T follicular helper cell (primary cell): ENCODE measurements around the gene GSTO2.

ENCODE experiments used
- DNase-seq: peaks from one replicate; pipeline ENCODE4 v3.0.0-alpha.2; 2020; ENCODE audit warnings: low read depth

GSTO2 gene

DNA sequence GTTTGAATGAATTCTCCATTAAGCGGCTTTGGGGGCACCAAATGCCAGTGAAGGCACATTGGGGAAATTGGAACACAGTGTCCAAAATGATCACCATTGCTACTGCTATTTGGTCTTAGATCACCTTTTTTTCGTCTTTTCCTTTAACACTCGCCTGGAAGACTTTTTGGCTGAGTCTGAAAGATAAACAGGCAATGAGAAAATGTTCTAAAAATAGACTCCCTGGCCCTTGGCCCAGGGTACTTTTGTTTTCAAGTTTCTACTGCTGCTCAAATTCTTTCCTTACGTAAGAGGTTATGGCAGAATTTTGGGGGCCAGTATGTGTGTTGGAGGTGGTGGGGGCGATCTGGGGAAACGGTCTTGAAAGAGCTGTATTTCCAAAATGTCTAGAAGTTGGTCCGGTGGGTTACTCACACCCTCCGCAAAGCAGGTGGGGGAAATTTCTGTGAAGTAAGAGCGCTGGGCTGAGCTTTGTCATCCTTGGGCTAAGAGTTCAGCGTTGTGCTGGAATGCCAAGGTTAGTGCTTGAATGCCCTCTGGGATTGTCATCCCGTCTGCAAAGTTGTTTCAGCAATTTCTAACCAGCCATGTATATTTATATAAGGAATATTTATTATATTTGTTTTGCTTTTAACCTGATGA lies 70.6 kb downstream of the GSTO2 start:
- no peak for DNase-seq

DNA sequence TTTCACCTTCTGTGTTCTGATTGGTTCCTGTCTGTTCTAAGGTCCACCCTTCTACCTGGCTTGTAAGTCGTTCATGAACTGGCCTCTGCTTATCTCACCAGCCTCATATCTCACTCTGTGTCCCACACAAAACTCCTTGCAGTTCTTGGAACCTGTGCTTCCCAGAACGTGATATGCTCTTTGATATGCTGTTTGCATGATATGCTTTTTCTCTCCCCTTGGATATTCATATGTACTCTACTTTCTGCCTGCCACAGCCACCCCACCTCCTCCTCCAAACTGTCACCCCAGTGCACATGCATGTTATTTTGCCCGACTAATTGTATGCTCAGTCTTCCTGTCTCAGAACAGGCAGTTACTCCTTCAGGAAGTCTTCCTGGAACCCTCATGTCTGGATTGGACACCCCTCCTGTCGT lies 71.1 kb downstream of the GSTO2 start:
- no peak for DNase-seq

DNA sequence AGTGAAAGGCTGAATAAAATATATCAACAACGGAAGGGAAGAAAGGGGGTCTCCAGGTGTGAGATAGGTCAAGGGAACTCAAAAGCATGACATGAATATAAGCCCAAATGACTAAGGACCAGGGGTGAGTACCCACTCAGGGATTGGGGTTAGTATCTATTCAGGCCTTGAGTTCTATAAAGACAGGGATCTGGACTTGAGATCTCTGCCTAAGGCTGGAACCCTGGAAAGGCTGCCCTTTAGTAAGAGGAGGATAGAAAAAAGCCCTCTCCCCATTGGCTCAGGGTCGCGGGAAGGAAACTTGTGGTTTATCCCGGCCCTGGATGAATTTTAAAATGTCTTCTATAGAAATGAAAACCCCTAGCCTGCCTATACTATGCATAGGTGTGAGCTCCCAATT lies 71.7 kb downstream of the GSTO2 start:
- DNase-seq = no peak

DNA sequence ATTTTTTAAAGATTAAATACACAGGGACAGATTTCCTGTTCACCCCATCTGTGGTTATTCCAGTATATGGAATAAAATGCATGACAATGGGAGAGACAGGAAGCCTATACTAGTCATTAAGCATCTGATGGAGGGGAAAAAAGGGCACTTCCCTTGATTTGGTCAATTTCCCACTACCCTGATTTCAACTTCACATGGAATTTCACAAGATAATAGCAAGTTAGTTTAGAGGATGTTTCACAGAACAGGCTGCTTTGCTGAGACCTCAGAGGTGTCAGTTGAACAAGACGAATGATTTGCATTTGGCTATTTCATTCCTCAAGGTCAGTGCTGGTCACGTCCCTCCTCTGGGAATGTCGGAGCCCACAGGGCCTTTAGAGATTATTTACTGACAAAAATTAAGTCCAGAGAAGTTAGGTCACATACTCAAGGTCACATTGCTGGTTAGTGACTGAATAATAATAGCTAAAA lies 74.0 kb downstream of the GSTO2 start:
- no peak for DNase-seq

DNA sequence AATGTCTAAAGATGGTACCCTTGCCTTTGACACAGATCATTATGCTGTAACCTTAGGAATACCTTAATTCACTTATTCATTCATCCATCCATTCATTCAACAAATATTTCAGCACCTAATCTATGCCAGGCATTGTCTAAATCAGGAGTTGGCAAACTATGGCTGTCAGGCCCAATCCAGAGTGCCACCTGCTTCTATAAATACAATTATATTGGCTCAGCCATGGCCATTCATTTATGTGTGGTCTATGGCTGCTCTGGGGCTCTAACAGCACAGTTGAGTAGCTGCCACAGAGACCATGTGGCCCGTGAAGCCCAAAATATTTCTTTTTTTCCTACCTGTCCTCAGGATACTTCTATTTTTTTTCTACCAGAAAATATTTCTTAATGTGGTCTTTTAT lies 75.2 kb downstream of the GSTO2 start:
- no peak for DNase-seq

DNA sequence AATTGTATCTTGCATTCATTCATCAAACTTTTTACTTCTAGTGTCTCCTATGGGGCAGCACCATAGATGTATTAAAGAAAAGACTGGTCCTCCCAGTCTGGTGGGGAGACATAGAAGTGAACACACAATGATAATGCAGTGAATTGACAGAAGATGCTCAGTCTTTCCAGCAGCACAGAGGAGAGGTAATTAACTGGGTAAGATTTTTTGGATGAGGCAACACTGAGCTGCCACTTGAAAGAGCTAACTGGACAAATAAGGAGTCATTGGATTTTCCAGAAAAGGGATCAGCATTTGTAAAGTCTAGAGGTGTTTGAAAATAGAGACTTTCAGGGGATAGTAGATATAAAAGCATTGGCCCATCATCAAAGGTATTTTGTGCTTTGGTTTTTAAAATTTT lies 76.5 kb downstream of the GSTO2 start:
- no peak for DNase-seq

DNA sequence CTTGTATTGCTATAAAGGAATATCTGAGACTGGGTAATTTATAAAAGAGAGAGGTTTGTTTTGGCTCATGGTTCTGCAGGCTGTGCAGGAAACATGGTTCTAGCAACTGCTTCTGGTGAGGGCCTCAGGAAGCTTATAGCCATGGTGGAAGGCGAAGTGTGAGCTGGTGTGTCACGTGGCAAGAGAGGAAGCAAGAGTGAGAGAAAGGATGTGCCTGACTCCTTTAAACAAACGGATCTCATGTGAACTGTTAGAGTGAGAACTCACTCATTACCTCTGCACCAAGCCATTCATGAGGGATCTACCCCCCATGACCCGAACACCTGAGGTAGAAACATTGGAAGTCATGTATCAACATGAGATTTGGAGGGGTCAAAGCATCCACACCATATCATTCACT lies 77.0 kb downstream of the GSTO2 start:
- no peak for DNase-seq

DNA sequence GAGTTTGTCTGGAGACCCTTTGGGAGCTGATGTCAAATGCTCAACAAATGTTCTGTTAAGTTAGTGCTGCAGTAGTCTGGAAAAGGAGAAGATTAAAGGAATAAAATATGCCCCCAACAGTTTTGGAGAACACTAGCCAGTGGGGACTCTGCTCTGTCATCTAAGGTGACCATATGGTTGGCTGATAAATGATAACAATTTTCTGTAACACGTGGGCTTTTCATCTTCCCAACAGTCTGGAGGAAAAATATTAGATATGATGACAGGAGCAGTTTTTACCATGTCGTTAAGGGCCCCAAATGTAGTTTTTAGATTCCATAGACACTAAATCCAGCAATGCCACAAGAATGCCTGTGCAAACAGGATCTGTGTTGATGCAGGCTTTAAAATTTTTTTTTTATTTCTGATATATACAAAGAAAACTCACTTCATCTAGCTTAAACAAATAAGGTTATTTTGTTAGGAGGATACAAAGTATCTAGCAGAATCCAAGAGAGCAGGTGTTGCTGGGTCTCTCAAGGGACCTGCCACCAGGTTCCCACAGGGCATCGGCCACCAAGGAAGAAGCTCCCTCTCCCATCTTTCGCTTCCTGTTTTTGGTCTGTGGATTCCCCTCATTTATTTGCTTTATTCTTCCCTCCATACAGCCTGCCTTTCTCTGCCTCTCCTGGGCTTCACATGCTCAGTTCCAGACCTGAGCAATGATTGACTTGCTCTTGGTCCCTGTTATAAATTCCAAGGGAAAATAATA lies 78.5 kb downstream of the GSTO2 start:
- no peak for DNase-seq

DNA sequence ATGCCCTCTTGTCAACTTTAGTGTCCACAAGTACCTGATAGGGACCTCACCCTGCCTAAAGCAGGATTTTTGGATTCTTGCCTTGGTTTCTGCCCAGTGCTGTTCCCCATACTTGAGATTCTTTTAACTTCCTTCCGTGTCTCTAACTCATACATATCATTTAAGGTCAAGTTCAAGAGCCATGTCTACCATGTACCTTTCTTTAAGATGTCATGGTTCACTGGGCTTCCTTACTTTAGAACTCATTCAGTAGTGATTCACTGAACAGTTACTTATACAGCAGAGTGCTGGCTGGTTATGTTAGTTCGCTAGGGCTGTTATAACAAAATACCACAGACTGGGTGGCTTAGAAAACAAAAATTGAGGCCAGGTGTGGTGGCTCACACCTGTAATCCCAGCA lies 79.6 kb downstream of the GSTO2 start:
- DNase-seq = no peak

DNA sequence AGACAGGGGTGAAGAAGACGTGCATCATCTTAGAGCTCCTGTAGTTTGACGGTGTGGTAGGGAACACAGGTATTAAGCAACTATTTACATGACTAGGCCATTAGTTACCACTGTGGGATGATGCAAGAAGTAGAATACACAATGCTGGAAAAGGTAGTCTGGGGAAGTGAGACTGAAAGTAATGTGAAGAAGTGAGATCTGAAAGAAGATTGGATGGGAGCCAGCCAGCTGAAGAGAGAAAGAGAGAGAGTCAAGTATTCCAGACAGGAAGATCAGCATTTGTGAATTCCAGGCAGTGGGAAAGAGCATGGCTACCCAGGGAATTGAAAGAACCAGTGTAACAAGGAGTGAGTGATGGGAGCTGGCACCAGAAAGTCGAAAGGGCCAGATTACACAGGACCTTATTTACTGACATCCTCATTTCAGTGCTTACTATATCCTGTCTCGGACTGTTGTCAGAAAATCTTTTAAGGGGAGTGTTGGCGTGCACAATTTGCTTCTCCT lies 80.7 kb downstream of the GSTO2 start:
- no peak for DNase-seq

DNA sequence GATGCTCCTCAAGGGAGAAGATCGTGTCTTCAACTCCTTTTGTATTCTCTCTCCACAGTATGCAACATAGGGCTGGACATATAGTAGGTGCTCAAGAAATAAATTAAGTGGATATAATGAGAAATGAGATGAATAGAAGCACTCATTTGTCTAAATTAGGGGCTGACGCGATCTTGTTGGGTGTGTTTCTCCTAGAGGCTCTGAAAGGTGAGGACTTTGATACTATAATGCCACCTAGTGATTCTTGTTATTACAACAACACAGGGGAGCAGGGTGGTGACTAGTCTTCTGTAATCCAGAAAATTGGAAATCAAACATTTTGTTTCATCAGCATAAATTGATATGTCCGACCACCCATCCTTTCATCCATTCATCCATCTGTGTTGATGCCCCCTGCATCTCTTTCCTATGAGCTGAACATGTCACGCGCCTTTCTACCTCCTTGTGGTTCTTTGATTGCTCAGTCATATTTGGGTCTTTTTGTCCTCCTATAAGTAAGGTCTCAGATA lies 81.2 kb downstream of the GSTO2 start:
- DNase-seq = no peak

DNA sequence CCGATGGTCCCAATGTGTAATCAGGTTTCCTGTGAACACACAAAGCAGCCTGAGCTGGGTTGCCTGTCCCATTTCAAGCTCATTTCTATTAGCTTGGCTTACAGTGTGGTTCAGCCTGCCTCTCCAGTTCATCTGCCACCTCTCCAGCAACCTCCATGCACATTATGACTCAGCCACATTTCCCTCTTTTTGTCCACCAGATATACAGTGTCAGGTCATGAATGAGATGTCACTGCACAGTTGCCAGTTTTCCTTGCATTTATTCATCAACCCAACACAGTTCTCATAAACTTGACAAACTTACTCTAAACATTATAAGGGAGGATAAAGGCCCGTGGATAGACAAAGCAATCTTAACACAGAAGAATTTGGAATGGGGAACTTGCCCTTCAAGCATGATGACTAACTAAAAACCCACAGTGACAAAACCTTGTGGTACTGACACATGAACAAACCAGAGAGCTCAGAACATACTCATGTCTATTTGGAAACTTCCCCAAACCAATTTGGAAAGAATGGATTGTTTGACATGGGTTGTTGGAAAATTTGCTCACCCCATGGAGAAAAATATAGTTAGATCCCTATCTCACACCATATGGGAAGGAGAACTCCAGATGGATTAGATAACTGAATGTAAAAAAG lies 82.2 kb downstream of the GSTO2 start:
- DNase-seq = no peak

DNA sequence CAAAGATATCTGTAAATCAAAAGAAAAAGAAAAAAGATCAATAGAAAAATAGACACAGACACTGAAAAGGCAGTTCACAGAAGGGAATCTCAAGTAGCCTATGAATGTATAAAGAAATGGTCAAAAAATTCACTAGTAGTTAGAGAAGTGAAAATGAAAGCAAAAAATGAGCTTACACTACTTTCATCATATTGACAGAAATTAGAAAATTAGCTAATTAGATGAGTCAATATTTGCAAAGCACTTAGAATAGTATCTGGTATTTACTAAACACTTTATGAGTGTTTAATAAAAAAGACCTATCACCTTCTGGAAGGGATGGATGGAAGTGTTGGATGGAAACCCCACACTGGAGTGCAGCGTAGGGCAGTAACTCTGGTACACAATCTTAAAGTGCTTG lies 82.9 kb downstream of the GSTO2 start:
- no peak for DNase-seq

DNA sequence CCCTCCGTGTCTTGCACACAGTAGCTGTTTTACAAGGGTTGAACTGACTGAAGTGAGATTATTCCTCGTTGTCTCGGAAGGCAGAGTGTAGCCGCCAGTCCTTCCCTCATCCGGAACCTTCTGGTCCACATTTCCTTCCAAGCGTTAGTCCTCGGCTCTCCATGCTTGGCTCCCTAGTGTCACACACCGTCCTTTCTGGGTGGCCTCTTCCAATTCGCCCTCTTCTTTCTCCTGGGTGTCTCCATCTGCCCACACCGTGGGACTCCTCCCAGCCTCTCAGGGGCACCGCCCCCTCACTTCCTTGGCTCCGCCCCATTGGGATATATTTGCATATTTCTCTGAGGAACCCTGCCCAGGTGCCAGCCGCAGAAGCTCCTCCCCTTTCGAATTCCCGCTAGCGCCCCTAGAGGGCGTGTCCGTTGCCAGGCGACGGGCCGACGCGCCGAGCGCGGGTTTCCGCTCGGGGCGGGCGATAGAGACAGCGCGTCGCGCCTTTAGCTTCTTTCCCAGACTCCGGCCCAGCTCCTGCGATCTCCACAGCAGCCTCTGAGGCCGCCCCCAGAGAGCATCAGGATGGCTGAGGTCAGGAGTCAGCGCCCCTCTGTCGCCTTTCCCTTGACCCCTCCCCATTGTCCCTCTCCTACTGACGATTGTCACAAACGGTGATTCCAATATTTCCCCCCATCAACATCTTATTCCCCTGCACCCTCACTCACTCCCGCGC lies 84.5 kb downstream of the GSTO2 start, which contains the start of gene CFAP58:
Gene CFAP58, plus strand, starts transcription at position 509 of the 724 bp plus-strand sequence. Its CDS starts 65 bp downstream, at position 574.
- DNase-seq = peak; percentile 87
